ENCODE data around the gene VWA8. TPM values are rescaled to one million over a fixed set of nuclear protein-coding genes. Genes with fewer than 3 reads are reported as not detected.

The VWA8 gene
- total RNA-seq, 2 experiments from 2014 or later: 26.3 to 27.5 TPM

DNA sequence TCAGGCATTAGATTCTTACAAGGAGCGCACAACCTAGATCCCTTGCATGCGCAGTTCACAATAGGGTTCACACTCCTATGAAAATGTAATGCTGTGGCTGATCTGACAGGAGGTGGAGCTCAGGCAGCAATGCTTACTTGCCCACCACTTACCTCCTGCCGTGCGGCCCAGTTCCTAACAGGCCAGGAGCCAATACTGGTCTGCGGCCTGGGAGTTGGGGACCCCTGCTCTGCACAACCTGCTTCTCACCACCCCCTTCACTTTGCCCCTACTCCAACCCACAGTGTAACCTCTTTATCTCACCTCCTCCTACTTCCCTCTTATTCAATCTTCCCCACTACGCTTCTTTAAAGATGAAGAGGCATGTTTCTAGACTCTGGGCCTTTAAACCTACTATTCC is 263.3 kb downstream of the VWA8 start:
- Mint-ChIP-seq H3K4me1 (ENCODE audit: low read depth) (peaks cover 8% of the 10 kb centered on the region), H3K4me3 (no peak overlapping the region), H3K27me3 (no peaks in the 10 kb centered on the region), H3K36me3 (ENCODE audit: low read depth) (peaks cover 23% of the 10 kb centered on the region), H3K9me3 (no peaks in the 10 kb centered on the region), H3K27ac (no peak overlapping the region)
- ChIA-PET POLR2A (no interaction called here), CTCF (no interaction called here)
- DNase-seq: no peak
- intact Hi-C loops (cut with micrococcal nuclease): no loop called here
- TF ChIP-seq, protein P1, sequence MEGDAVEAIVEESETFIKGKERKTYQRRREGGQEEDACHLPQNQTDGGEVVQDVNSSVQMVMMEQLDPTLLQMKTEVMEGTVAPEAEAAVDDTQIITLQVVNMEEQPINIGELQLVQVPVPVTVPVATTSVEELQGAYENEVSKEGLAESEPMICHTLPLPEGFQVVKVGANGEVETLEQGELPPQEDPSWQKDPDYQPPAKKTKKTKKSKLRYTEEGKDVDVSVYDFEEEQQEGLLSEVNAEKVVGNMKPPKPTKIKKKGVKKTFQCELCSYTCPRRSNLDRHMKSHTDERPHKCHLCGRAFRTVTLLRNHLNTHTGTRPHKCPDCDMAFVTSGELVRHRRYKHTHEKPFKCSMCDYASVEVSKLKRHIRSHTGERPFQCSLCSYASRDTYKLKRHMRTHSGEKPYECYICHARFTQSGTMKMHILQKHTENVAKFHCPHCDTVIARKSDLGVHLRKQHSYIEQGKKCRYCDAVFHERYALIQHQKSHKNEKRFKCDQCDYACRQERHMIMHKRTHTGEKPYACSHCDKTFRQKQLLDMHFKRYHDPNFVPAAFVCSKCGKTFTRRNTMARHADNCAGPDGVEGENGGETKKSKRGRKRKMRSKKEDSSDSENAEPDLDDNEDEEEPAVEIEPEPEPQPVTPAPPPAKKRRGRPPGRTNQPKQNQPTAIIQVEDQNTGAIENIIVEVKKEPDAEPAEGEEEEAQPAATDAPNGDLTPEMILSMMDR (IDR thresholded peaks at IDR 0.05): no peak
- no peak for ATAC-seq

DNA sequence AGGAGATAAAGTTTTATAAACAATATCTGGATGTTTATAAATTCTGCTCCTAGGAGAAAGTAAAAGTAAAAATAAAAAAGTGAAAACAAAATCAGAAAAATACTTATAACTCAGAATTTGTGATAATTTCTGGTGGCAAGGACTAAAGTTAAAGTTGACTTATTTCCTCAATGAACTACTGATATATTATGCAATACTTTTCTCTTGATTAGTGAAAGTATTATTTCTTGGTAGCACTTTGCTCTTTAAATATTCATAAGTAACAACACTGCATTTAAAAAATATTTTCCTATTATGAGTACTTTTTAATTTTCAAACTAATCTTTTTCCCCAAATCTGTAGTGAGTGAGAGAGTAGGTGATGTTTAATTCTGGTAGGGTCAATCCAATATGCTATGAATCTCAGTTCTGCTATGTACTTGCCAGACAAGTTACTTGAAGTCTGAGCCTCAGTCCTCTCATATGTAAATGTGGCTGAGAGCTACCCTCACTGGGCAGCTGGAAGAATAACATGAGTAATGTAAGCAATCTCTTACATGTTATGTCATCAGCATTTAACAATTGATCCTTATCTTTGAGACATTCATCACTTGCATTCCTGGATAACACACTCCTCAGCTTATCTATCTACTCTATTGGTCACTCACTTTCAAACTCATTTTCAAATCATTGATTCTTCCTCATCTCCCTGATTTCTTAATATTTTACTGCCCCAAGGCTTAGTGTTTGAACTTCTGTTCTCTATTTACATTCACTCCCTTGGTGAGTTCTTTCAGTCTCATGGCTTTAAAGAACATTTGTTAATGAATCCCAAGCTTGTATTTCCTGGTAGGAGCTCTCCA is 264.5 kb downstream of the VWA8 start:
- TF ChIP-seq, protein P1 (IDR thresholded peaks at IDR 0.05): no peak
- CTCF ChIA-PET: interaction anchor here (0.8 kb wide), 1 partner anchor 20 kb away, joined by 3 read pairs; no protein-coding TSS in a partner anchor
- intact Hi-C loops (cut with micrococcal nuclease): no loop called here
- H3K9me3 Mint-ChIP-seq: no peaks in the 10 kb centered on the region
- peaks cover 8% of the 10 kb centered on the region for H3K4me1 Mint-ChIP-seq (ENCODE audit: low read depth)
- DNase-seq (no peak), ATAC-seq (peak; percentile 17)
- no peak overlapping the region for H3K4me3 Mint-ChIP-seq
- no peak overlapping the region for H3K27ac Mint-ChIP-seq
- peaks cover 25% of the 10 kb centered on the region for H3K36me3 Mint-ChIP-seq (ENCODE audit: low read depth)
- H3K27me3 Mint-ChIP-seq: no peaks in the 10 kb centered on the region
- POLR2A ChIA-PET: no interaction called here

DNA sequence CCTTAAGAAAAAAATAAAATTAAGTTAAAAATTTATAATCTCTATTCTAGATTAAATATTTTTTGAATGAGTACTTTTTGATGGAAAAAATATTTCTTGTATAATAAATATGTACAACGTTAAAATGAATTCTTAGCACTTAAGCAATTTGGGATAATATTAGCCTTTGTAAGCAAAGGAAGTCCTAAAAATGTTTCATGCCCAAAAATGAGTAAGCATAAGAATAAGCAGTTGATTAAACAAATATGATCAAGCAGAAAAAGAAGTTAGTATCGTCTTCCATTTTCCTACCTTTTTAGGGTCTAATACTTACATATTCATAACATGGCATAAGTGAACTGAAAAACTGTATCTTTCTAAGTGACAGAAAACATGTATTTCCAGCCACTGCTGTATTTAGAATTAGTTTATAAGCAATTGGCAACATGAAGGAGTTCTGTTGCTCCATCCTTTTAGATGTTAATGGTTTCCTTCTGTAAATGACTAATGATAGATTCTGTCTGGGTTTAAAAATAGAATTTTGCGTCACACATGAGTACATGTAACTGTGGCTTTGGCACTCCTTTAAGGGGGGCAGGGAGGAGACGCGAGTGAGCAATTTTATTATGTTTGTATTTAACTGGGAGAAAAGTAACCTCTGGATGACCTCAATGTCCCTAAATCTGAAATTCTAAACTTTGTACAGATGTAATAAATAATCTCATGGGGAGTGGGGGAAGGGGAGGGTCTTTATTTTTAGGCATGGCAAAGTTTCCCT is 266.2 kb downstream of the VWA8 start:
- no peak for DNase-seq
- H3K27me3 Mint-ChIP-seq: no peaks in the 10 kb centered on the region
- H3K4me3 Mint-ChIP-seq: no peak overlapping the region
- no peaks in the 10 kb centered on the region for H3K9me3 Mint-ChIP-seq
- TF ChIP-seq, protein P1 (IDR thresholded peaks at IDR 0.05): no peak
- POLR2A ChIA-PET: no interaction called here
- peaks cover 28% of the 10 kb centered on the region for H3K36me3 Mint-ChIP-seq (ENCODE audit: low read depth)
- H3K4me1 Mint-ChIP-seq (ENCODE audit: low read depth): peaks cover 8% of the 10 kb centered on the region
- intact Hi-C loops (cut with micrococcal nuclease): no loop called here
- H3K27ac Mint-ChIP-seq: no peak overlapping the region
- no peak for ATAC-seq
- CTCF ChIA-PET: interaction anchor here (1.6 kb wide), 1 partner anchor 26 kb away, joined by 4 read pairs; no protein-coding TSS in a partner anchor

DNA sequence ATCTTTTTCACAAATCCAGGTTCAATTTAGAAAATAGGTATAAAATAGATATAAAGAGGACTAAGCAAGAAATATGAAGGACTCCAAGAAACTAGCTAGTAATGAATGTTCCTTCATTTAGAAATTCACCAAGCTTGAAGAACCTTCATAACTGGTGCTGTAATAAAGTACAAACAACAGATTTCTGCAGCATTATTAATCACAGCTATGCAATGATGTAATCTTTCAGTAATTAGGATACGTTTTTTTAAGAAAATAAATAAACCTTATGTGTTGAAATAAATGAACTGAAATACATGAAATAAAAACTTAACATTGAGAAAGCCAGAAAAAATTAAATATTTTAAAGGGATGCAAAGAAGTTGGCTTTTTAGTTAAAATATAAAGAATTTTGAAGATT is 267.5 kb downstream of the VWA8 start:
- Mint-ChIP-seq H3K4me3 (no peak overlapping the region), H3K36me3 (ENCODE audit: low read depth) (peaks cover 26% of the 10 kb centered on the region), H3K27ac (no peak overlapping the region), H3K4me1 (ENCODE audit: low read depth) (peaks cover 8% of the 10 kb centered on the region), H3K9me3 (no peaks in the 10 kb centered on the region), H3K27me3 (no peaks in the 10 kb centered on the region)
- CTCF ChIA-PET: interaction anchor here (0.8 to 1.6 kb wide), 3 partner anchors 25 to 162 kb away, joined by 3 to 4 read pairs (median 4); no protein-coding TSS in a partner anchor
- POLR2A ChIA-PET: no interaction called here
- ATAC-seq (no peak), DNase-seq (no peak)
- intact Hi-C loops (cut with micrococcal nuclease): no loop called here
- TF ChIP-seq, protein P1 (IDR thresholded peaks at IDR 0.05): no peak

DNA sequence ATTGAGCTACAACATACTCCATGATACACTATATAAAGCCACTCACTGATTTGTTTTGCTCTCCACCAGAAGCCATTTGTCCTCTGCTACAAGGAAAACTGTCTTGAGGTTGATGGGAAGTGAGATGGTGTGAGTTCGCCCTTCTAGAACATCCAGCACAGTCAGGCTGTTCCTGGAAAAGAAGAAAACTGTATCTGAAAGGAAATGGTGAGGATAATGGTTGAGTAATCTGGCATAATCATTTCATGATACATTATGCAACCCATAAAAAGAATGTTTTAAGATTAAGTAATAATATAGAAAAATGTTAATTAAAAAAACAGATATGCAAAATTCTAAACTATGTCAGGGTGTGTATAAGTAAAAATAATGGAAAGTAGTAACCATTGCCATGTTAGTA is 269.6 kb downstream of the VWA8 start:
- Mint-ChIP-seq H3K27me3 (no peaks in the 10 kb centered on the region), H3K4me3 (no peak overlapping the region), H3K4me1 (ENCODE audit: low read depth) (peaks cover 3% of the 10 kb centered on the region), H3K27ac (no peak overlapping the region), H3K9me3 (no peaks in the 10 kb centered on the region), H3K36me3 (ENCODE audit: low read depth) (peaks cover 17% of the 10 kb centered on the region)
- ChIA-PET POLR2A (no interaction called here), CTCF (interaction anchor here (1.0 to 1.4 kb wide), 2 partner anchors 22 to 23 kb away, joined by 3 to 5 read pairs; no protein-coding TSS in a partner anchor)
- DNase-seq (no peak), ATAC-seq (no peak)
- intact Hi-C loops (cut with micrococcal nuclease): no loop called here
- TF ChIP-seq, protein P1 (IDR thresholded peaks at IDR 0.05): no peak

Measured in activated CD8-positive, alpha-beta T cell treated with anti-CD3 and anti-CD28 coated beads for 36 hours (primary cell).